ENCODE data around the gene RRAGD. TPM values are rescaled to one million over a fixed set of nuclear protein-coding genes. Genes with fewer than 3 reads are reported as not detected.

RRAGD gene
- polyA plus RNA-seq, 1 of the 3 experiments (the other 2 are of a cell fraction): 0.07 TPM

DNA sequence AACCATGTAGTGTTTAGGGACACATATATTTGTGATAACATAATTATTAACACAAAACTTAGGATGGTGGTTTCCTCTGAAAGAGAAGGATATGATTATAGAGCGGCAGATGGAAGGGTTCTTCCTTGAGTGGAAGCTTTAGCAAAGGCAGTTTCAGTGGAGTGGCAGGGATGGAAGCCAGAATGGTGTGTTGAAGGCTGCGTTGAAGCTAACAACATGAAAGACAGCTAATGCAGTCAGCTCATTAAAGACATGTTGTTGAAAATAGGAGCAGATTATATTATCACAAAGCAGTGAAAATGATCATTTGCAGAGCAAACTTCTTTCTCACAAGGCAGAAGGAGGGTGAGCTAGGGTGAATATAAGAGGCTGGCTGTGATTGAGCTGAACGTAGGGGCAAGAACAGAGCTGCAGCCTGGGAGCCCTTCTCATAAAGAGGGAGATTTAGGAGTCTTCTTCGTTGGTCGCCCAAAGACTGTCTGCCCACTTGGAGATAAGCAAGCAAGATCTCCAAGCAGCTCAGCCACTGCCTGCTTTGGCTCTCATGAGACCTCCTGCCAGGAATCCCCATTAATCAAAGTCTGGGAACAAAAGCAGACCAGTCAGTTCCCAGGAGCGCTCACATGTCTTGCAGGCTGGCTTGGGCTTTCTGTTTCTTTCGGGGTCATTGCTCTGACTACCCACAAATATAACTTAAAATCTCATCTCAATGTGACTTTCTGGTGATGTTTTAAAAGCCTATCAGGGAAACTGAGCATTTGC is 18.3 kb upstream of the RRAGD start:
- no peak for DNase-seq
- CTCF ChIA-PET: interaction anchor here (1.0 to 3.4 kb wide), 4 partner anchors 58 to 1049 kb away, joined by 3 to 13 read pairs (median 5); no protein-coding TSS in a partner anchor
- no peak overlapping the region for H3K4me3 ChIP-seq (ENCODE audit: low read depth in 2 of 2, low read length in 1 of 2)

More for the DNA sequence above, 18.3 kb upstream of the RRAGD start:
- TF ChIP-seq RFX5 (IDR thresholded peaks at IDR 0.05; ENCODE audit: low read length) (no peak), FOXJ3 (CRISPR knock-in tag; IDR thresholded peaks at IDR 0.05) (no peak), ELF1 (IDR thresholded peaks at IDR 0.05) (no peak), FOSL2 (IDR thresholded peaks at IDR 0.05; ENCODE audit: borderline replicate concordance, low read depth) (no peak), JUND (IDR thresholded peaks at IDR 0.05) (no peak), YY1 (IDR thresholded peaks at IDR 0.05; ENCODE audit: low read depth) (no peak), RXRA (IDR thresholded peaks at IDR 0.05; ENCODE audit: borderline replicate concordance, low read depth) (no peak), GATA2 (CRISPR knock-in tag; IDR thresholded peaks at IDR 0.05) (no peak), NFIC (IDR thresholded peaks at IDR 0.05; ENCODE audit: borderline replicate concordance) (no peak), RCOR1 (IDR thresholded peaks at IDR 0.05; ENCODE audit: low read length) (no peak), TEAD4 (IDR thresholded peaks at IDR 0.05; ENCODE audit: borderline replicate concordance, insufficient read depth) (no peak), CHD2 (IDR thresholded peaks at IDR 0.05; ENCODE audit: low read length, partially characterized antibody) (no peak), FOXM1 (IDR thresholded peaks at IDR 0.05; ENCODE audit: low read depth) (no peak), GABPA (IDR thresholded peaks at IDR 0.05; ENCODE audit: low read depth) (no peak)
- TF ChIP-seq, protein P1, sequence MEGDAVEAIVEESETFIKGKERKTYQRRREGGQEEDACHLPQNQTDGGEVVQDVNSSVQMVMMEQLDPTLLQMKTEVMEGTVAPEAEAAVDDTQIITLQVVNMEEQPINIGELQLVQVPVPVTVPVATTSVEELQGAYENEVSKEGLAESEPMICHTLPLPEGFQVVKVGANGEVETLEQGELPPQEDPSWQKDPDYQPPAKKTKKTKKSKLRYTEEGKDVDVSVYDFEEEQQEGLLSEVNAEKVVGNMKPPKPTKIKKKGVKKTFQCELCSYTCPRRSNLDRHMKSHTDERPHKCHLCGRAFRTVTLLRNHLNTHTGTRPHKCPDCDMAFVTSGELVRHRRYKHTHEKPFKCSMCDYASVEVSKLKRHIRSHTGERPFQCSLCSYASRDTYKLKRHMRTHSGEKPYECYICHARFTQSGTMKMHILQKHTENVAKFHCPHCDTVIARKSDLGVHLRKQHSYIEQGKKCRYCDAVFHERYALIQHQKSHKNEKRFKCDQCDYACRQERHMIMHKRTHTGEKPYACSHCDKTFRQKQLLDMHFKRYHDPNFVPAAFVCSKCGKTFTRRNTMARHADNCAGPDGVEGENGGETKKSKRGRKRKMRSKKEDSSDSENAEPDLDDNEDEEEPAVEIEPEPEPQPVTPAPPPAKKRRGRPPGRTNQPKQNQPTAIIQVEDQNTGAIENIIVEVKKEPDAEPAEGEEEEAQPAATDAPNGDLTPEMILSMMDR (IDR thresholded peaks at IDR 0.05): no peak
- TF ChIP-seq, protein P2, sequence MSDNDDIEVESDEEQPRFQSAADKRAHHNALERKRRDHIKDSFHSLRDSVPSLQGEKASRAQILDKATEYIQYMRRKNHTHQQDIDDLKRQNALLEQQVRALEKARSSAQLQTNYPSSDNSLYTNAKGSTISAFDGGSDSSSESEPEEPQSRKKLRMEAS (IDR thresholded peaks at IDR 0.05; ENCODE audit: low read depth): no peak
- TF ChIP-seq, protein P3, sequence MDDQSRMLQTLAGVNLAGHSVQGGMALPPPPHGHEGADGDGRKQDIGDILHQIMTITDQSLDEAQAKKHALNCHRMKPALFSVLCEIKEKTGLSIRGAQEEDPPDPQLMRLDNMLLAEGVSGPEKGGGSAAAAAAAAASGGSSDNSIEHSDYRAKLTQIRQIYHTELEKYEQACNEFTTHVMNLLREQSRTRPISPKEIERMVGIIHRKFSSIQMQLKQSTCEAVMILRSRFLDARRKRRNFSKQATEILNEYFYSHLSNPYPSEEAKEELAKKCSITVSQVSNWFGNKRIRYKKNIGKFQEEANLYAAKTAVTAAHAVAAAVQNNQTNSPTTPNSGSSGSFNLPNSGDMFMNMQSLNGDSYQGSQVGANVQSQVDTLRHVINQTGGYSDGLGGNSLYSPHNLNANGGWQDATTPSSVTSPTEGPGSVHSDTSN (IDR thresholded peaks at IDR 0.05): no peak
- TF ChIP-seq, protein P4, sequence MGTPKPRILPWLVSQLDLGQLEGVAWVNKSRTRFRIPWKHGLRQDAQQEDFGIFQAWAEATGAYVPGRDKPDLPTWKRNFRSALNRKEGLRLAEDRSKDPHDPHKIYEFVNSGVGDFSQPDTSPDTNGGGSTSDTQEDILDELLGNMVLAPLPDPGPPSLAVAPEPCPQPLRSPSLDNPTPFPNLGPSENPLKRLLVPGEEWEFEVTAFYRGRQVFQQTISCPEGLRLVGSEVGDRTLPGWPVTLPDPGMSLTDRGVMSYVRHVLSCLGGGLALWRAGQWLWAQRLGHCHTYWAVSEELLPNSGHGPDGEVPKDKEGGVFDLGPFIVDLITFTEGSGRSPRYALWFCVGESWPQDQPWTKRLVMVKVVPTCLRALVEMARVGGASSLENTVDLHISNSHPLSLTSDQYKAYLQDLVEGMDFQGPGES (IDR thresholded peaks at IDR 0.05; ENCODE audit: low read depth, low read length): no peak
- TF ChIP-seq, protein P5, sequence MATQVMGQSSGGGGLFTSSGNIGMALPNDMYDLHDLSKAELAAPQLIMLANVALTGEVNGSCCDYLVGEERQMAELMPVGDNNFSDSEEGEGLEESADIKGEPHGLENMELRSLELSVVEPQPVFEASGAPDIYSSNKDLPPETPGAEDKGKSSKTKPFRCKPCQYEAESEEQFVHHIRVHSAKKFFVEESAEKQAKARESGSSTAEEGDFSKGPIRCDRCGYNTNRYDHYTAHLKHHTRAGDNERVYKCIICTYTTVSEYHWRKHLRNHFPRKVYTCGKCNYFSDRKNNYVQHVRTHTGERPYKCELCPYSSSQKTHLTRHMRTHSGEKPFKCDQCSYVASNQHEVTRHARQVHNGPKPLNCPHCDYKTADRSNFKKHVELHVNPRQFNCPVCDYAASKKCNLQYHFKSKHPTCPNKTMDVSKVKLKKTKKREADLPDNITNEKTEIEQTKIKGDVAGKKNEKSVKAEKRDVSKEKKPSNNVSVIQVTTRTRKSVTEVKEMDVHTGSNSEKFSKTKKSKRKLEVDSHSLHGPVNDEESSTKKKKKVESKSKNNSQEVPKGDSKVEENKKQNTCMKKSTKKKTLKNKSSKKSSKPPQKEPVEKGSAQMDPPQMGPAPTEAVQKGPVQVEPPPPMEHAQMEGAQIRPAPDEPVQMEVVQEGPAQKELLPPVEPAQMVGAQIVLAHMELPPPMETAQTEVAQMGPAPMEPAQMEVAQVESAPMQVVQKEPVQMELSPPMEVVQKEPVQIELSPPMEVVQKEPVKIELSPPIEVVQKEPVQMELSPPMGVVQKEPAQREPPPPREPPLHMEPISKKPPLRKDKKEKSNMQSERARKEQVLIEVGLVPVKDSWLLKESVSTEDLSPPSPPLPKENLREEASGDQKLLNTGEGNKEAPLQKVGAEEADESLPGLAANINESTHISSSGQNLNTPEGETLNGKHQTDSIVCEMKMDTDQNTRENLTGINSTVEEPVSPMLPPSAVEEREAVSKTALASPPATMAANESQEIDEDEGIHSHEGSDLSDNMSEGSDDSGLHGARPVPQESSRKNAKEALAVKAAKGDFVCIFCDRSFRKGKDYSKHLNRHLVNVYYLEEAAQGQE (IDR thresholded peaks at IDR 0.05; ENCODE audit: low read depth, low read length): no peak
- Histone ChIP-seq H3K27me3 (ENCODE audit: insufficient read depth) (no peaks in the 10 kb centered on the region), H3F3A (replicated peaks; ENCODE audit: insufficient read depth) (no peaks in the 10 kb centered on the region), H3K79me2 (ENCODE audit: insufficient read depth) (no peaks in the 10 kb centered on the region), H3K27ac (ENCODE audit: low read depth in 2 of 2, low read length in 1 of 2) (no peak overlapping the region), H3K9me3 (no peaks in the 10 kb centered on the region), H2AFZ (ENCODE audit: low read depth) (no peak overlapping the region), H3K36me3 (replicated peaks in 1 of 2; ENCODE audit: control insufficient read depth in 1 of 2, insufficient read depth in 2 of 2, low read length in 1 of 2) (no peaks in the 10 kb centered on the region), H3K4me2 (no peak overlapping the region), H3K4me1 (ENCODE audit: control insufficient read depth in 1 of 2, insufficient read depth in 2 of 2, low read depth in 1 of 2, low read length in 1 of 2) (peaks cover 2 to 7% of the 10 kb centered on the region in 2 experiments; a peak in 2 of 4 replicates), H3K9ac (no peak overlapping the region), H4K20me1 (ENCODE audit: insufficient read depth) (no peaks in the 10 kb centered on the region), H3K9me2 (no peaks in the 10 kb centered on the region)
- 57% methylated on average over 7 of the region's 7 CpGs for WGBS (ENCODE audit: low lambda C conversion rate)
- POLR2A ChIA-PET: no interaction called here
